NCI-H2107 treated with DMSO at 0.1 percent for 48 hours (cell line): ENCODE measurements around the gene NEK8.
"Not testable (repeated sequence)": the region's sequence is repeated elsewhere in the genome, so short reads cannot be mapped to it uniquely, and the experiment has no call there.

Experiments
- DNase-seq: peaks from one replicate; lab custom pipeline; 2025; ENCODE audit not compliant: unreplicated experiment; lab: John Stamatoyannopoulos, UW

Gene NEK8

GRCh38 chr17:28725166-28725659, 3.4 kb upstream of the NEK8 start:
- peak; percentile 55 for DNase-seq

- peak; percentile 76 for DNase-seq
Observed at GRCh38 chr17:28725660-28726225, 2.8 kb upstream of the NEK8 start.

GRCh38 chr17:28726226-28726626, 2.4 kb upstream of the NEK8 start, which contains the start of gene TLCD1:
Gene TLCD1 (minus strand): TSS chr17:28726233. CDS start chr17:28726097, 136 bp downstream.
- no peak for DNase-seq

- DNase-seq: peak; percentile 92
Observed at GRCh38 chr17:28726627-28727491, 1.7 kb upstream of the NEK8 start.

GRCh38 chr17:28729950-28730330, 1.4 kb downstream of the NEK8 start:
- no peak for DNase-seq

GRCh38 chr17:28733346-28733745, 4.8 kb downstream of the NEK8 start:
- DNase-seq: no peak

GRCh38 chr17:28734712-28735241, 6.2 kb downstream of the NEK8 start:
- DNase-seq: no peak

- DNase-seq: no peak
Observed at GRCh38 chr17:28735242-28735722, 6.7 kb downstream of the NEK8 start.

GRCh38 chr17:28735913-28736769, 7.6 kb downstream of the NEK8 start:
- DNase-seq: not testable (repeated sequence)

- no peak for DNase-seq
Observed at GRCh38 chr17:28737316-28737715, 8.7 kb downstream of the NEK8 start.

GRCh38 chr17:28737770-28738679, 9.4 kb downstream of the NEK8 start:
- DNase-seq: no peak

GRCh38 chr17:28738680-28739384, 10.2 kb downstream of the NEK8 start:
- no peak for DNase-seq

- no peak for DNase-seq
Observed at GRCh38 chr17:28740406-28741357, 12.1 kb downstream of the NEK8 start.

GRCh38 chr17:28741358-28742349, 13.1 kb downstream of the NEK8 start:
- DNase-seq: no peak

- DNase-seq: peak; percentile 74
Observed at GRCh38 chr17:28743243-28744103, 14.9 kb downstream of the NEK8 start, which contains the start of gene TRAF4. Gene TRAF4 (plus strand): TSS chr17:28744011. CDS start chr17:28744113, 102 bp downstream.
